H1 (cell line): ENCODE measurements around the gene CAVIN1.

Experiments
- ATF3 ChIP-seq: IDR thresholded peaks from 2 replicates; pipeline ENCODE4 v1.6.1; 2011; ENCODE audit warnings: low read depth, mild to moderate bottlenecking, low read length; ENCODE audit not compliant: insufficient read depth
- EP300 ChIP-seq, 2 experiments: IDR thresholded peaks; 1 replicate in 1 of 2; 2 replicates in 1 of 2; pipeline ENCODE4 v1.6.1; 2011 to 2012; ENCODE audit warnings: low read depth in 2 of 2, low read length in 2 of 2, mild to moderate bottlenecking in 2 of 2, borderline replicate concordance in 1 of 2, inconsistent platforms in 1 of 2, moderate library complexity in 1 of 2
- EZH2 ChIP-seq: fragments of 200-600 bp; sonication (generic); IDR thresholded peaks from 2 replicates; pipeline ENCODE4 v1.7.1; 2012; ENCODE audit warnings: low read depth, mild to moderate bottlenecking, moderate library complexity, low read length, inconsistent platforms; ENCODE audit not compliant: severe bottlenecking
- POLR2A ChIP-seq, 2 experiments: IDR thresholded peaks; 1 replicate in 1 of 2; 2 replicates in 1 of 2; pipeline ENCODE4 v1.6.1; 2011; ENCODE audit warnings: low read depth in 2 of 2, low read length in 2 of 2, mild to moderate bottlenecking in 2 of 2; ENCODE audit errors: control extremely low read depth in 1 of 2
- POLR2AphosphoS5 ChIP-seq: IDR thresholded peaks from 2 replicates; pipeline ENCODE4 v1.6.1; 2011; ENCODE audit warnings: low read depth, low read length
- RXRA ChIP-seq: IDR thresholded peaks from 2 replicates; pipeline ENCODE4 v1.6.1; 2011; ENCODE audit warnings: low read depth, mild to moderate bottlenecking, low read length, moderate library complexity; ENCODE audit not compliant: insufficient read depth
- SRF ChIP-seq: IDR thresholded peaks from 2 replicates; pipeline ENCODE4 v1.6.1; 2011; ENCODE audit warnings: mild to moderate bottlenecking, low read depth, low read length, moderate library complexity
- TBP ChIP-seq: IDR thresholded peaks from 2 replicates; pipeline ENCODE4 v1.6.1; 2011; ENCODE audit warnings: low read depth, low read length, improper control_type of control experiment
- TEAD4 ChIP-seq: IDR thresholded peaks from 2 replicates; pipeline ENCODE4 v1.6.1; 2012; ENCODE audit warnings: low read depth, low read length, inconsistent platforms, mixed read lengths
- YY1 ChIP-seq: IDR thresholded peaks from 2 replicates; pipeline ENCODE4 v1.6.1; 2011; ENCODE audit warnings: low read depth, mild to moderate bottlenecking, low read length
- TF ChIP-seq, protein P1 (sequence below), 3 experiments: IDR thresholded peaks; 1 replicate in 2 of 3; 2 replicates in 1 of 3; pipeline versions ENCODE4 v1.5.1 to v1.6.1; 2011; ENCODE audit warnings: low read length in 3 of 3, mild to moderate bottlenecking in 3 of 3, inconsistent platforms in 2 of 3, low read depth in 1 of 3, moderate library complexity in 1 of 3; ENCODE audit not compliant: insufficient read depth in 1 of 3; ENCODE audit errors: control extremely low read depth in 1 of 3
- TF ChIP-seq, protein P2 (sequence below): IDR thresholded peaks from 2 replicates; pipeline ENCODE4 v1.6.1; 2012; ENCODE audit warnings: inconsistent platforms

GRCh38 chr17:42431758-42432161, 8.7 kb upstream of the CAVIN1 start:
- TF ChIP-seq, protein P1, sequence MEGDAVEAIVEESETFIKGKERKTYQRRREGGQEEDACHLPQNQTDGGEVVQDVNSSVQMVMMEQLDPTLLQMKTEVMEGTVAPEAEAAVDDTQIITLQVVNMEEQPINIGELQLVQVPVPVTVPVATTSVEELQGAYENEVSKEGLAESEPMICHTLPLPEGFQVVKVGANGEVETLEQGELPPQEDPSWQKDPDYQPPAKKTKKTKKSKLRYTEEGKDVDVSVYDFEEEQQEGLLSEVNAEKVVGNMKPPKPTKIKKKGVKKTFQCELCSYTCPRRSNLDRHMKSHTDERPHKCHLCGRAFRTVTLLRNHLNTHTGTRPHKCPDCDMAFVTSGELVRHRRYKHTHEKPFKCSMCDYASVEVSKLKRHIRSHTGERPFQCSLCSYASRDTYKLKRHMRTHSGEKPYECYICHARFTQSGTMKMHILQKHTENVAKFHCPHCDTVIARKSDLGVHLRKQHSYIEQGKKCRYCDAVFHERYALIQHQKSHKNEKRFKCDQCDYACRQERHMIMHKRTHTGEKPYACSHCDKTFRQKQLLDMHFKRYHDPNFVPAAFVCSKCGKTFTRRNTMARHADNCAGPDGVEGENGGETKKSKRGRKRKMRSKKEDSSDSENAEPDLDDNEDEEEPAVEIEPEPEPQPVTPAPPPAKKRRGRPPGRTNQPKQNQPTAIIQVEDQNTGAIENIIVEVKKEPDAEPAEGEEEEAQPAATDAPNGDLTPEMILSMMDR (IDR thresholded peaks at IDR 0.05; ENCODE audit: control extremely low read depth in 1 of 3, insufficient read depth in 1 of 3, low read depth in 1 of 3, low read length in 3 of 3) = no peak
- no peak for TF ChIP-seq RXRA
- TF ChIP-seq EZH2 = no peak
- no peak for TF ChIP-seq POLR2AphosphoS5
- no peak for TF ChIP-seq TEAD4
- TF ChIP-seq ATF3 = no peak
- no peak for TF ChIP-seq YY1
- no peak for TF ChIP-seq POLR2A (IDR thresholded peaks at IDR 0.05; ENCODE audit: control extremely low read depth in 1 of 2, low read depth in 2 of 2, low read length in 2 of 2)
- TF ChIP-seq, protein P2, sequence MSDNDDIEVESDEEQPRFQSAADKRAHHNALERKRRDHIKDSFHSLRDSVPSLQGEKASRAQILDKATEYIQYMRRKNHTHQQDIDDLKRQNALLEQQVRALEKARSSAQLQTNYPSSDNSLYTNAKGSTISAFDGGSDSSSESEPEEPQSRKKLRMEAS = no peak
- no peak for TF ChIP-seq SRF
- no peak for TF ChIP-seq TBP
- no peak for TF ChIP-seq EP300 (IDR thresholded peaks at IDR 0.05; ENCODE audit: borderline replicate concordance in 1 of 2, low read depth in 2 of 2, low read length in 2 of 2)
